PFSK-1 (cell line): Measurements from ENCODE around the gene LACTBL1.

Source experiments
- FOXP2 ChIP-seq: optimal IDR thresholded peaks from 2 replicates; pipeline ENCODE3; 2011; ENCODE audit warnings: borderline replicate concordance, control low read depth, inconsistent platforms; ENCODE audit not compliant: insufficient read depth; ENCODE audit errors: extremely low read length, extremely low read depth
- POLR2AphosphoS5 ChIP-seq: IDR thresholded peaks from 2 replicates; pipeline ENCODE4 v1.6.1; 2012; ENCODE audit warnings: low read depth, mild to moderate bottlenecking, control low read depth, low read length, moderate library complexity
- REST ChIP-seq, 2 experiments: IDR thresholded peaks; 2 replicates each; pipeline versions ENCODE4 v1.6.1 to v1.8.0; 2011 to 2012; ENCODE audit warnings: low read depth in 2 of 2, low read length in 2 of 2, control low read depth in 1 of 2, inconsistent platforms in 1 of 2, mild to moderate bottlenecking in 1 of 2, moderate library complexity in 1 of 2; ENCODE audit not compliant: insufficient read depth in 1 of 2
- SIN3A ChIP-seq: IDR thresholded peaks from 2 replicates; pipeline ENCODE4 v1.6.1; 2012; ENCODE audit warnings: mild to moderate bottlenecking, low read length, moderate library complexity, borderline replicate concordance; ENCODE audit not compliant: insufficient read depth
- TAF1 ChIP-seq: IDR thresholded peaks from 2 replicates; pipeline ENCODE4 v1.6.1; 2012; ENCODE audit warnings: low read length, control low read depth, borderline replicate concordance; ENCODE audit not compliant: insufficient read depth

Gene LACTBL1

GRCh38 chr1:23019094-23019862 lies 46.6 kb upstream of the LACTBL1 start, which contains the start of gene KDM1A:
KDM1A (plus strand) TSS chr1:23019468; CDS start chr1:23019597, 129 bp downstream.
- TF ChIP-seq POLR2AphosphoS5 (no peak; the same call in 1 of the 2 replicates), SIN3A (peak; percentile 76; the same call in 1 of the 2 replicates), REST (IDR thresholded peaks at IDR 0.05; ENCODE audit: insufficient read depth in 1 of 2, low read depth in 2 of 2, low read length in 2 of 2) (peak in 1 of 2 experiments; percentile 59; a peak in 1 of 4 replicates), FOXP2 (peak; percentile 67), TAF1 (peak; percentile 97)

- TF ChIP-seq POLR2AphosphoS5 (no peak), FOXP2 (no peak), SIN3A (no peak), REST (IDR thresholded peaks at IDR 0.05; ENCODE audit: insufficient read depth in 1 of 2, low read depth in 2 of 2, low read length in 2 of 2) (no peak), TAF1 (no peak)
These were observed 46.0 kb upstream of the LACTBL1 start for GRCh38 chr1:23018661-23019093.

DNA sequence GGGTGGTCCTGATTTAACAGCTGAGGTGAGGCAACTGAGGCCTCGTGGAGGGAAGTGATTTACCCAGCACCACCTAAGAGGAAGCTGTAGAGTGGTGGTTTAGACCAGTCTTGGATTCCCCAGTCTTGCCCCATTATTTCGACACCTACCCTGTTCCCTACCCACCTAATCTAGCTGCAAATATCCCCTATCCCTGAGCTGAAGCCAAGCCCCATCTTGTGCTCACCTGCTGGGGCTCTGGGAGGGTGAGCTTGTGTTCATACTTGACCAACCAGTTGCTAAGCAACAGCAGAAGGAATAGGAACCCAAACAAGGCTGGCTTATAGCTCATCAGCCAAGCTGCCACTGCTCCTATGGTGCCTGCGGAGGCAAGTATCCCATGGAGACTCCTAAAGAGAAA lies 41.0 kb upstream of the LACTBL1 start:
- no peak for TF ChIP-seq TAF1
- TF ChIP-seq SIN3A: no peak

GRCh38 chr1:23008901-23009300 lies 36.2 kb upstream of the LACTBL1 start:
- no peak for TF ChIP-seq TAF1
- no peak for TF ChIP-seq FOXP2
- no peak for TF ChIP-seq POLR2AphosphoS5
- TF ChIP-seq SIN3A: no peak
- no peak for TF ChIP-seq REST (IDR thresholded peaks at IDR 0.05; ENCODE audit: insufficient read depth in 1 of 2, low read depth in 2 of 2, low read length in 2 of 2)

GRCh38 chr1:23007106-23007505 lies 34.4 kb upstream of the LACTBL1 start:
- TF ChIP-seq POLR2AphosphoS5: no peak
- TF ChIP-seq SIN3A: no peak
- TF ChIP-seq FOXP2: no peak

GRCh38 chr1:23004112-23004511 lies 31.4 kb upstream of the LACTBL1 start:
- TF ChIP-seq FOXP2 (no peak), TAF1 (no peak), REST (IDR thresholded peaks at IDR 0.05; ENCODE audit: insufficient read depth in 1 of 2, low read depth in 2 of 2, low read length in 2 of 2) (no peak), POLR2AphosphoS5 (no peak), SIN3A (no peak)
